ENCODE results near the gene CCM2.
A peak's percentile ranks its signal among the peaks of the same experiment; 100 is the strongest.

CCM2 gene

DNA sequence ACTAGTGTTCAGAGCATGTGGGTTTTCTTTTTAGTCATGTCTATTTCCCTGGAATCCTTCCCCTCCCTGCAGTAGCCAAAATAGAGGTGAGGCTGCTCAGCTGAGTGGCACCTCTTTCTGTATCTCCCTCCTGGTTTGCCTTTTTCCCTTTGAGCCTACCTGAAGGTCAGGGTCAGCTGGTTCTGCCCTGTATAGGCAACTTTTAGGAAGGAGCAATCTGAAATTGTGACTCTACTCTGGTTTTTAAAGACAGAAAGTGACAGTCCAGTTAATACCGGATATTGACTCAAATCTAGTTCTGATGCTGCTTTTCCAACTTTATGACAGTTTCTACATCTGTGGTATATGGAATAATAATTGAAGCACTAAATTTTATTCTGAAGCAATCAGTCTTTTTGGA, 26.0 kb downstream of the CCM2 start:
- Histone ChIP-seq H3K27me3 (replicated peaks; ENCODE audit: control insufficient read depth, insufficient read depth, low read length, poor library complexity, severe bottlenecking) (no peaks in the 10 kb centered on the region), H3K4me1 (ENCODE audit: control insufficient read depth, insufficient read depth, low read length, poor library complexity, severe bottlenecking) (peaks cover 25% of the 10 kb centered on the region), H3K27ac (ENCODE audit: insufficient read depth, low read length, poor library complexity, severe bottlenecking) (peak overlapping the region; percentile 77), H3K36me3 (ENCODE audit: control insufficient read depth, insufficient read depth, low read length) (no peaks in the 10 kb centered on the region), H3K4me3 (ENCODE audit: insufficient read depth, low read depth, low read length, poor library complexity, severe bottlenecking) (no peak overlapping the region), H3K9me3 (ENCODE audit: control insufficient read depth, low read length) (no peaks in the 10 kb centered on the region)
- no peak for DNase-seq

GRCh38 chr7:45026984-45027773, 27.2 kb downstream of the CCM2 start:
- DNase-seq = peak in 2 of 3 donors; percentile 15 to 22
- Histone ChIP-seq H3K36me3 (ENCODE audit: control insufficient read depth, insufficient read depth, low read length) (peaks cover 4% of the 10 kb centered on the region), H3K27ac (ENCODE audit: insufficient read depth, low read length, poor library complexity, severe bottlenecking) (peak overlapping the region; percentile 77), H3K27me3 (replicated peaks; ENCODE audit: control insufficient read depth, insufficient read depth, low read length, poor library complexity, severe bottlenecking) (no peaks in the 10 kb centered on the region), H3K9me3 (ENCODE audit: control insufficient read depth, low read length) (no peaks in the 10 kb centered on the region), H3K4me1 (ENCODE audit: control insufficient read depth, insufficient read depth, low read length, poor library complexity, severe bottlenecking) (peaks cover 32% of the 10 kb centered on the region), H3K4me3 (ENCODE audit: insufficient read depth, low read depth, low read length, poor library complexity, severe bottlenecking) (peak overlapping the region; percentile 67)

GRCh38 chr7:45027774-45028114, 27.7 kb downstream of the CCM2 start:
- peak overlapping the region; percentile 77 for H3K27ac ChIP-seq (ENCODE audit: insufficient read depth, low read length, poor library complexity, severe bottlenecking)
- no peaks in the 10 kb centered on the region for H3K9me3 ChIP-seq (ENCODE audit: control insufficient read depth, low read length)
- H3K27me3 ChIP-seq (replicated peaks; ENCODE audit: control insufficient read depth, insufficient read depth, low read length, poor library complexity, severe bottlenecking) = no peaks in the 10 kb centered on the region
- H3K4me1 ChIP-seq (ENCODE audit: control insufficient read depth, insufficient read depth, low read length, poor library complexity, severe bottlenecking) = peaks cover 37% of the 10 kb centered on the region
- peak overlapping the region; percentile 67 for H3K4me3 ChIP-seq (ENCODE audit: insufficient read depth, low read depth, low read length, poor library complexity, severe bottlenecking)
- peaks cover 4% of the 10 kb centered on the region for H3K36me3 ChIP-seq (ENCODE audit: control insufficient read depth, insufficient read depth, low read length)
- DNase-seq = no peak

GRCh38 chr7:45028138-45028919, 28.3 kb downstream of the CCM2 start:
- Histone ChIP-seq H3K4me1 (ENCODE audit: control insufficient read depth, insufficient read depth, low read length, poor library complexity, severe bottlenecking) (peaks cover 42% of the 10 kb centered on the region), H3K27ac (ENCODE audit: insufficient read depth, low read length, poor library complexity, severe bottlenecking) (peak overlapping the region; percentile 77), H3K36me3 (ENCODE audit: control insufficient read depth, insufficient read depth, low read length) (peaks cover 4% of the 10 kb centered on the region), H3K9me3 (ENCODE audit: control insufficient read depth, low read length) (no peaks in the 10 kb centered on the region), H3K4me3 (ENCODE audit: insufficient read depth, low read depth, low read length, poor library complexity, severe bottlenecking) (peak overlapping the region; percentile 67), H3K27me3 (replicated peaks; ENCODE audit: control insufficient read depth, insufficient read depth, low read length, poor library complexity, severe bottlenecking) (no peaks in the 10 kb centered on the region)
- DNase-seq = no peak

GRCh38 chr7:45028920-45029344, 28.9 kb downstream of the CCM2 start:
- no peak for DNase-seq
- Histone ChIP-seq H3K27ac (ENCODE audit: insufficient read depth, low read length, poor library complexity, severe bottlenecking) (peak overlapping the region; percentile 77), H3K36me3 (ENCODE audit: control insufficient read depth, insufficient read depth, low read length) (peaks cover 4% of the 10 kb centered on the region), H3K27me3 (replicated peaks; ENCODE audit: control insufficient read depth, insufficient read depth, low read length, poor library complexity, severe bottlenecking) (no peaks in the 10 kb centered on the region), H3K4me1 (ENCODE audit: control insufficient read depth, insufficient read depth, low read length, poor library complexity, severe bottlenecking) (peaks cover 48% of the 10 kb centered on the region), H3K9me3 (ENCODE audit: control insufficient read depth, low read length) (no peaks in the 10 kb centered on the region), H3K4me3 (ENCODE audit: insufficient read depth, low read depth, low read length, poor library complexity, severe bottlenecking) (peak overlapping the region; percentile 67)

- H3K27ac ChIP-seq (ENCODE audit: insufficient read depth, low read length, poor library complexity, severe bottlenecking) = no peak overlapping the region
Observed at GRCh38 chr7:45031829-45032228, 31.8 kb downstream of the CCM2 start.

DNA sequence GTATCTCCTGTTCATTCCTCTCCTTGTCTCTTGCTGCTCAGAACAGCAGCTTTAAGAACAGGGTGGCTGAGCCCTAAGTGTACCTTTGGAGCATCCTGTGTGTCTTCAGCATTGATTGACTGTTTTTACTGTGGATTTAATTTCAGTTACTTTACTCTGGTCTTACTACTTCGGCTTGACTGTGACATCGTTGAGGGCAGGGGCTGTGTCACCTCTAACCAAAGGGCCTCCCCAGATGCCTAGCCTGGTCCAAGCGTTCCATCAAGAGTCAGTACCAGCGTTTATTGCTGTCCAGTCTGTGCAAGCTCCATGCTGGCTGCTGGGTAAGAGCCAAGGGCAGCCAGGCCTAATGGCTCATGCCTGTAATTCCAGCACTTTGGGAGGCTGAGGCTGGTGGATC, 32.4 kb downstream of the CCM2 start:
- H3K4me1 ChIP-seq (ENCODE audit: control insufficient read depth, insufficient read depth, low read length, poor library complexity, severe bottlenecking) = peaks cover 55% of the 10 kb centered on the region

More at GRCh38 chr7:45031829-45032228, 31.8 kb downstream of the CCM2 start:
- no peak for DNase-seq
- Histone ChIP-seq H3K36me3 (ENCODE audit: control insufficient read depth, insufficient read depth, low read length) (peaks cover 4% of the 10 kb centered on the region), H3K4me3 (ENCODE audit: insufficient read depth, low read depth, low read length, poor library complexity, severe bottlenecking) (peak overlapping the region; percentile 5), H3K4me1 (ENCODE audit: control insufficient read depth, insufficient read depth, low read length, poor library complexity, severe bottlenecking) (peaks cover 56% of the 10 kb centered on the region), H3K27me3 (replicated peaks; ENCODE audit: control insufficient read depth, insufficient read depth, low read length, poor library complexity, severe bottlenecking) (no peaks in the 10 kb centered on the region), H3K9me3 (ENCODE audit: control insufficient read depth, low read length) (no peaks in the 10 kb centered on the region)

GRCh38 chr7:45033261-45033930, 33.4 kb downstream of the CCM2 start:
- Histone ChIP-seq H3K36me3 (ENCODE audit: control insufficient read depth, insufficient read depth, low read length) (peaks cover 12% of the 10 kb centered on the region), H3K27me3 (replicated peaks; ENCODE audit: control insufficient read depth, insufficient read depth, low read length, poor library complexity, severe bottlenecking) (no peaks in the 10 kb centered on the region), H3K9me3 (ENCODE audit: control insufficient read depth, low read length) (no peaks in the 10 kb centered on the region), H3K27ac (ENCODE audit: insufficient read depth, low read length, poor library complexity, severe bottlenecking) (peak overlapping the region; percentile 49), H3K4me3 (ENCODE audit: insufficient read depth, low read depth, low read length, poor library complexity, severe bottlenecking) (no peak overlapping the region), H3K4me1 (ENCODE audit: control insufficient read depth, insufficient read depth, low read length, poor library complexity, severe bottlenecking) (peaks cover 60% of the 10 kb centered on the region)
- no peak for DNase-seq

More for the DNA sequence above, 32.4 kb downstream of the CCM2 start:
- no peaks in the 10 kb centered on the region for H3K9me3 ChIP-seq (ENCODE audit: control insufficient read depth, low read length)
- no peak for DNase-seq
- no peaks in the 10 kb centered on the region for H3K27me3 ChIP-seq (replicated peaks; ENCODE audit: control insufficient read depth, insufficient read depth, low read length, poor library complexity, severe bottlenecking)
- peaks cover 4% of the 10 kb centered on the region for H3K36me3 ChIP-seq (ENCODE audit: control insufficient read depth, insufficient read depth, low read length)
- peak overlapping the region; percentile 29 for H3K27ac ChIP-seq (ENCODE audit: insufficient read depth, low read length, poor library complexity, severe bottlenecking)
- H3K4me3 ChIP-seq (ENCODE audit: insufficient read depth, low read depth, low read length, poor library complexity, severe bottlenecking) = no peak overlapping the region

DNA sequence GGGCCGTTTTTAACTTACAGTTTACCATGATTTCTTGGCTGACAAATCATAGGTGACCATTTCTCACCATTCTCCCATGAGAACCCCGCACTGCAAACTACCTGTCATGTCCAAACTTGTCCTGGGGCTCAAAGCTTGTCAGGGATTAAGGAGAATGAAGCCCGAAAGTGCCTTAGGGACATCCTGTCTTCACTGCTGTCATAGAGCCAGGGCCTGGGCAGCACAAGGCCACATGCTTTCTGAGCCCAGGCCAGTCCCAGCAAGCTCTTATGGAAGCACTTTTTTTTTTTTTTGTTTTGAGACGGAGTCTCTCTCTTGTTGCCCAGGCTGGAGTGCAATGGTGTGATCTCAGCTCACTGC, 33.9 kb downstream of the CCM2 start:
- Histone ChIP-seq H3K9me3 (ENCODE audit: control insufficient read depth, low read length) (no peaks in the 10 kb centered on the region), H3K27me3 (replicated peaks; ENCODE audit: control insufficient read depth, insufficient read depth, low read length, poor library complexity, severe bottlenecking) (no peaks in the 10 kb centered on the region), H3K27ac (ENCODE audit: insufficient read depth, low read length, poor library complexity, severe bottlenecking) (no peak overlapping the region), H3K36me3 (ENCODE audit: control insufficient read depth, insufficient read depth, low read length) (peaks cover 17% of the 10 kb centered on the region), H3K4me3 (ENCODE audit: insufficient read depth, low read depth, low read length, poor library complexity, severe bottlenecking) (no peak overlapping the region), H3K4me1 (ENCODE audit: control insufficient read depth, insufficient read depth, low read length, poor library complexity, severe bottlenecking) (peaks cover 60% of the 10 kb centered on the region)
- no peak for DNase-seq
